HCT116 (cell line): ENCODE data around the gene MOV10L1. TPM values are rescaled to one million over a fixed set of nuclear protein-coding genes. Genes with fewer than 3 reads are reported as not detected.
"Not testable (repeated sequence)": the region's sequence is repeated elsewhere in the genome, so short reads cannot be mapped to it uniquely, and the experiment has no call there.

ENCODE experiments used
- ATAC-seq: fragments of 200-7000 bp; cut with Tn5 transposase; 2 replicates; pipeline ENCODE4 v1.9.1; 2020; ENCODE audit warnings: mild to moderate bottlenecking, moderate library complexity
- BruUV-seq: library from RNA; stranded (reverse); fragments of 400-500 nt; replicated peaks from 2 replicates; lab custom pipeline; 2021; lab: Mats Ljungman, UMichigan
- CTCF ChIA-PET: fragments of 300-600 bp; sonication (Branson Sonifier 250); formaldehyde crosslinking; loops from one replicate; lab custom pipeline; 2021; ENCODE audit warnings: antibody characterized with exemption; lab: Charles Lee
- POLR2A ChIA-PET: fragments of 300-600, 350-600 bp; sonication (Branson Sonifier 250); formaldehyde crosslinking; loops from one replicate; lab custom pipeline; 2021; ENCODE audit warnings: antibody characterized with exemption; lab: Charles Lee
- RAD21 ChIA-PET, 2 experiments: fragments of 300-600 bp; sonication (Branson Sonifier 250); formaldehyde crosslinking; loops; one replicate each; lab custom pipeline; 2023; ENCODE audit warnings: low total read pairs in 2 of 2; ENCODE audit not compliant: uncharacterized antibody in 2 of 2, unreplicated experiment in 2 of 2, low non-redundant PET in 1 of 2; lab: Charles Lee
- DNase-seq: peaks from one replicate; pipeline ENCODE4 v3.0.0-alpha.2; 2010; ENCODE audit warnings: low read depth, low spot score
- H2AFZ ChIP-seq: fragments of 200-600 bp; shearing (Covaris generic), sonication (generic); 2 replicates; pipeline ENCODE4 v1.6.1; 2017; ENCODE audit warnings: low read depth, mixed run types, mixed read lengths, antibody characterized with exemption, low read length; ENCODE audit not compliant: poor library complexity, severe bottlenecking
- H3K27ac ChIP-seq: 2 replicates; pipeline ENCODE4 v1.5.1; 2012; ENCODE audit warnings: low read depth, low read length
- H3K27me3 ChIP-seq: fragments of 200-600 bp; sonication (generic); 2 replicates; pipeline ENCODE4 v1.6.1; 2016; ENCODE audit warnings: mixed run types, low read length, mixed read lengths; ENCODE audit not compliant: insufficient read depth
- H3K36me3 ChIP-seq, 2 experiments: fragments of 200-500 bp in 1 of 2; fragments of 200-600 bp in 1 of 2; sonication (Bioruptor generic) in 1 of 2; sonication (generic) in 1 of 2; 2 replicates each; pipeline versions ENCODE4 v1.5.1 to v1.6.1; 2014 to 2016; ENCODE audit warnings: low read length in 2 of 2, inconsistent platforms in 1 of 2, mixed read lengths in 1 of 2, mixed run types in 1 of 2; ENCODE audit not compliant: insufficient read depth in 2 of 2, control insufficient read depth in 1 of 2
- H3K4me1 ChIP-seq, 2 experiments: fragments of 200-600 bp in 1 of 2; sonication (generic) in 1 of 2; 2 replicates each; pipeline versions ENCODE4 v1.5.1 to v1.6.1; 2012 to 2017; ENCODE audit warnings: low read length in 2 of 2, inconsistent platforms in 1 of 2, mild to moderate bottlenecking in 1 of 2, mixed read lengths in 1 of 2, mixed run types in 1 of 2, moderate library complexity in 1 of 2; ENCODE audit not compliant: insufficient read depth in 2 of 2, control insufficient read depth in 1 of 2
- H3K4me2 ChIP-seq: fragments of 200-600 bp; sonication (generic); 2 replicates; pipeline ENCODE4 v1.6.1; 2017; ENCODE audit warnings: mixed run types, low read length, mixed read lengths
- H3K4me3 ChIP-seq, 2 experiments: fragments of 200-600 bp in 1 of 2; sonication (generic) in 1 of 2; replicated peaks in 1 of 2; 2 replicates each; pipeline ENCODE4 v1.5.1; 2011 to 2016; ENCODE audit warnings: low read length in 2 of 2, control low read depth in 1 of 2, low read depth in 1 of 2, mild to moderate bottlenecking in 1 of 2, mixed read lengths in 1 of 2, mixed run types in 1 of 2
- H3K79me2 ChIP-seq: fragments of 200-600 bp; sonication (generic); 2 replicates; pipeline ENCODE4 v1.6.1; 2017; ENCODE audit warnings: mild to moderate bottlenecking, mixed run types, low read length, moderate library complexity, mixed read lengths; ENCODE audit not compliant: insufficient read depth
- H3K9ac ChIP-seq: fragments of 200-600 bp; sonication (generic); 2 replicates; pipeline ENCODE4 v1.6.1; 2016; ENCODE audit warnings: low read length, mixed read lengths
- H3K9me2 ChIP-seq: fragments of 200-600 bp; sonication (generic), shearing (Covaris generic); 2 replicates; pipeline ENCODE4 v1.6.1; 2017; ENCODE audit warnings: mixed run types, mild to moderate bottlenecking, moderate library complexity; ENCODE audit not compliant: insufficient read depth
- H3K9me3 ChIP-seq, 2 experiments: fragments of 200-500 bp in 1 of 2; fragments of 200-600 bp in 1 of 2; sonication (Bioruptor generic) in 1 of 2; sonication (generic) in 1 of 2; 2 replicates each; pipeline ENCODE4 v1.6.1; 2014 to 2017; ENCODE audit warnings: low read length in 2 of 2, mixed read lengths in 2 of 2, inconsistent platforms in 1 of 2, low read depth in 1 of 2, mild to moderate bottlenecking in 1 of 2, mixed run types in 1 of 2, moderate library complexity in 1 of 2; ENCODE audit not compliant: control insufficient read depth in 1 of 2, insufficient read depth in 1 of 2
- H4K20me1 ChIP-seq: fragments of 200-600 bp; sonication (generic), shearing (Covaris generic); 2 replicates; pipeline ENCODE4 v1.6.1; 2017; ENCODE audit warnings: mixed run types, mild to moderate bottlenecking, moderate library complexity; ENCODE audit not compliant: insufficient read depth
- CEBPB ChIP-seq: IDR thresholded peaks from 2 replicates; pipeline ENCODE4 v1.6.1; 2012; ENCODE audit warnings: low read depth
- EZH2phosphoT487 ChIP-seq: fragments of 200-600 bp; IDR thresholded peaks from 2 replicates; pipeline ENCODE4 v1.6.1; 2018; ENCODE audit warnings: antibody characterized with exemption, borderline replicate concordance
- FOSL1 ChIP-seq: IDR thresholded peaks from 2 replicates; pipeline ENCODE4 v1.6.1; 2012; ENCODE audit warnings: low read depth
- SRF ChIP-seq: IDR thresholded peaks from 2 replicates; pipeline ENCODE4 v1.6.1; 2012; ENCODE audit warnings: low read depth
- intact Hi-C: fragments of 100-400 bp; cut with micrococcal nuclease; formaldehyde crosslinking; loops from 2 replicates; pipeline ENCODE4 v1.10.0; 2022
- total RNA-seq: library from RNA; stranded (reverse); gene quantifications from one replicate; pipeline ENCODE4 v1.2.1, GENCODE V29; 2021; ENCODE audit not compliant: unreplicated experiment
- TF ChIP-seq, protein P1 (sequence below): IDR thresholded peaks from 2 replicates; pipeline ENCODE4 v1.6.1; 2011; ENCODE audit warnings: mild to moderate bottlenecking, low read length, moderate library complexity; ENCODE audit not compliant: insufficient replicate concordance; ENCODE audit errors: extremely low read depth
- TF ChIP-seq, protein P2 (sequence below): IDR thresholded peaks from 2 replicates; pipeline ENCODE4 v1.6.1; 2012

The MOV10L1 gene
- total RNA-seq, 1 experiment from 2014 or later = not detected

DNA sequence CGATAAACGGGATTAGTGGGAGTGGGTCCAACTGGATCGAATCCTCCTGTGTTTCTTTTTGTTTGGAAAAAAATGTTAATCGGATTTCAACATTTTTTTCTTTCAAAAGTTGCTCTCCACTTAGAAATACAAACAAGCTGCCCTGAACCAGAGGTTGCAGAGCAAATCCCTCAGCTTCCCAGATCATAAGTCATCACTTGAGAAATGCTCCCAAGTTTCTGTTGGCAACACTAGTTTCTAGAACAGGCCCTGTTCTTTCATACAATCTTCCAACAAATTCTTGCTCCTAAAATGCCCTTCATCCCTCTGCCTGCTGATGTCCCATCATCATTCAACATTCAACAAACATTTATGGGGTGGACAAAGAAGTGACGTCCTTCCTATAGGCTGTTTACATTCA lies 3.3 kb upstream of the MOV10L1 start (continued):
- TF ChIP-seq, protein P1, sequence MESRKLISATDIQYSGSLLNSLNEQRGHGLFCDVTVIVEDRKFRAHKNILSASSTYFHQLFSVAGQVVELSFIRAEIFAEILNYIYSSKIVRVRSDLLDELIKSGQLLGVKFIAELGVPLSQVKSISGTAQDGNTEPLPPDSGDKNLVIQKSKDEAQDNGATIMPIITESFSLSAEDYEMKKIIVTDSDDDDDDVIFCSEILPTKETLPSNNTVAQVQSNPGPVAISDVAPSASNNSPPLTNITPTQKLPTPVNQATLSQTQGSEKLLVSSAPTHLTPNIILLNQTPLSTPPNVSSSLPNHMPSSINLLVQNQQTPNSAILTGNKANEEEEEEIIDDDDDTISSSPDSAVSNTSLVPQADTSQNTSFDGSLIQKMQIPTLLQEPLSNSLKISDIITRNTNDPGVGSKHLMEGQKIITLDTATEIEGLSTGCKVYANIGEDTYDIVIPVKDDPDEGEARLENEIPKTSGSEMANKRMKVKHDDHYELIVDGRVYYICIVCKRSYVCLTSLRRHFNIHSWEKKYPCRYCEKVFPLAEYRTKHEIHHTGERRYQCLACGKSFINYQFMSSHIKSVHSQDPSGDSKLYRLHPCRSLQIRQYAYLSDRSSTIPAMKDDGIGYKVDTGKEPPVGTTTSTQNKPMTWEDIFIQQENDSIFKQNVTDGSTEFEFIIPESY = no peak
- TF ChIP-seq EZH2phosphoT487 (no peak), FOSL1 (no peak), CEBPB (no peak), SRF (no peak)
- TF ChIP-seq, protein P2, sequence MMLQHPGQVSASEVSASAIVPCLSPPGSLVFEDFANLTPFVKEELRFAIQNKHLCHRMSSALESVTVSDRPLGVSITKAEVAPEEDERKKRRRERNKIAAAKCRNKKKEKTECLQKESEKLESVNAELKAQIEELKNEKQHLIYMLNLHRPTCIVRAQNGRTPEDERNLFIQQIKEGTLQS = no peak

DNA sequence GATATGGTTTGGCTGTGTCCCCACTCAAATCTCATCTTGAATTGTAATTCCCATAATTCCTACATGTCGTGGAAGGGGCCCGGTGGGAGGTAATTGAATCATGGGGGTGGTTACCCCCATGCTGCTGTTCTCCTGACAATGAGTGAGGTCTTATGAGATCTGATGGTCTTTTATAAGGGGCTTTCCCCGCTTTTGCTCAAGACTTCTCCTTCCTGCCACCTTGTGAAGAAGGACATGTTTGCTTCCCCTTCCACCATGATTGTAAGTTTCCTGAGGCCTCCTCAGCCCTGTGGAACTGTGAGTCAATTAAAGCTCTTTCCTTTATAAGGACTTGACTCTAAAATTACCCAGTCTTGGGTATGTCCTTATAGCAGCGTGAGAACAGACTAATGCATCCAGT lies 2.8 kb upstream of the MOV10L1 start:
- H3K79me2 ChIP-seq, H3K36me3 ChIP-seq, H3K4me3 ChIP-seq, H3K27me3 ChIP-seq, ATAC-seq, H3K27ac ChIP-seq, H3K4me2 ChIP-seq, CTCF ChIA-PET, H2AFZ ChIP-seq, intact Hi-C loops, H4K20me1 ChIP-seq, RAD21 ChIA-PET, POLR2A ChIA-PET, BruUV-seq, H3K9me2 ChIP-seq, H3K9me3 ChIP-seq, H3K9ac ChIP-seq, DNase-seq: not testable (repeated sequence)
- H3K4me1 ChIP-seq = peaks cover 0 to 10% of the 10 kb centered on the region in 2 experiments; a peak in 3 of 4 replicates
